Measurements from ENCODE around the gene COL18A1. TPM values are rescaled to one million over a fixed set of nuclear protein-coding genes. Genes with fewer than 3 reads are reported as not detected.

COL18A1 gene
- total and polyA plus RNA-seq, 4 donors, result 44.9 to 308 (median 232) TPM

DNA sequence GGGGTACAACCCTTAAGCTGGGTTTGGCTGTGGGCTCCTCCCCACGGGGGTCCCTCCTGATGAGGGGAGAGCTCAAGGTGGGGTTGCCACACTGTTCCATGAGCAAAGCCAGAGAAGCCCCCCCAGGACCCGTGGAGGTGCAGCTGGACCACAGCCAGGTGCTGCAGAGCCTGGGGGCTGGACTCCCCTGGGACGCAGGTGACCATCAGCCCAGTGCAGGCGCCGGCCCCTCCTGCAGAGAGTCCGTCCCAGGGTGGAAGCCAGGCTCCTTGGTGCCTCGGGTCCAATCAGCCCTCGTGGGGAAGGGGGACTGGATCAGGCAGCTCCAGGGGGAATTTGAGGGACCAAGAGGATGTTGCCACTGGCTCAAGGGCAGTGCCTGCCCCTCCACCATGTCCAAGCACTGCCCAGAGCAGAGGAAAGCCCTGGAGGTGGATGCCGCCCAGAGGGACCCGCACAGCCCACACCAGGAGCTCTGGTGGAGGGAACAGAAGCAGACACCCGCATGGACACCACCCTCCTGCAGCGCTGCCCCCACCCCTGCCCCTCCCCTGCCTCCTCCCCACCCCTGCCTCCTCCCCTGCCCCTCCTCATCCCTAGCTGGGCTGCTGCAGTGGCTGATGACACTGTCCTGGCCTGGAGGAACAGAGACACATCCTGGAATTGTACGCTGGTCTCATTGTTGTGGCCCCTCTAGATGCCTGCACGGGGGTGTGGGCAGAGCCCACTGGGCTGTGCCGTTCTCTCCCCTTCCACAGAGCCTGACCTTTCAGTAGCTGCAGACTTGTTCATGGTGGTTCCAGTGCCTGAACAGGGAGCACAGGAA lies 30.8 kb upstream of the COL18A1 start:
- H3K4me1 ChIP-seq (ENCODE audit: control insufficient read depth in 4 of 4, insufficient read depth in 4 of 4, low read length in 3 of 4), result no peaks in the 10 kb centered on the region
- H3K9ac ChIP-seq (ENCODE audit: low read depth in 1 of 2, low read length in 2 of 2), result no peak overlapping the region
- no peaks in the 10 kb centered on the region for H3K27me3 ChIP-seq (ENCODE audit: control insufficient read depth in 4 of 4, insufficient read depth in 4 of 4, low read length in 3 of 4)
- H3K27ac ChIP-seq (ENCODE audit: low read depth in 1 of 2, low read length in 2 of 2), result no peak overlapping the region
- H3K36me3 ChIP-seq (ENCODE audit: control insufficient read depth in 4 of 4, insufficient read depth in 3 of 4, low read depth in 1 of 4, low read length in 3 of 4), result no peaks in the 10 kb centered on the region
- WGBS, result 80% methylated on average over 15 of the region's 15 CpGs
- H3K9me3 ChIP-seq (ENCODE audit: control insufficient read depth in 4 of 4, low read length in 3 of 4), result no peaks in the 10 kb centered on the region
- TF ChIP-seq HNF4G (IDR thresholded peaks at IDR 0.05), result no peak
- TF ChIP-seq MAX (IDR thresholded peaks at IDR 0.05), result no peak
- TF ChIP-seq EGR1 (IDR thresholded peaks at IDR 0.05; ENCODE audit: low read depth in 2 of 2), result no peak
- no peak for TF ChIP-seq REST (IDR thresholded peaks at IDR 0.05)
- TF ChIP-seq TAF1 (conservative IDR thresholded peaks at IDR 0.05), result no peak
- TF ChIP-seq HNF4A (conservative IDR thresholded peaks at IDR 0.05), result no peak
- TF ChIP-seq RXRA (IDR thresholded peaks at IDR 0.05), result no peak
- TF ChIP-seq RAD21 (IDR thresholded peaks at IDR 0.05), result no peak
- TF ChIP-seq YY1 (IDR thresholded peaks at IDR 0.05), result no peak
- TF ChIP-seq ATF3 (IDR thresholded peaks at IDR 0.05), result no peak
- TF ChIP-seq ZBTB33 (IDR thresholded peaks at IDR 0.05), result no peak
- no peak for TF ChIP-seq JUND (IDR thresholded peaks at IDR 0.05)
- TF ChIP-seq SP1 (IDR thresholded peaks at IDR 0.05), result no peak
- no peak for TF ChIP-seq FOXA1 (IDR thresholded peaks at IDR 0.05)
- TF ChIP-seq GABPA (IDR thresholded peaks at IDR 0.05 in 1 of 2, conservative IDR thresholded peaks at IDR 0.05 in 1 of 2), result no peak
- TF ChIP-seq FOXA2 (IDR thresholded peaks at IDR 0.05), result no peak
- TF ChIP-seq, protein P1, sequence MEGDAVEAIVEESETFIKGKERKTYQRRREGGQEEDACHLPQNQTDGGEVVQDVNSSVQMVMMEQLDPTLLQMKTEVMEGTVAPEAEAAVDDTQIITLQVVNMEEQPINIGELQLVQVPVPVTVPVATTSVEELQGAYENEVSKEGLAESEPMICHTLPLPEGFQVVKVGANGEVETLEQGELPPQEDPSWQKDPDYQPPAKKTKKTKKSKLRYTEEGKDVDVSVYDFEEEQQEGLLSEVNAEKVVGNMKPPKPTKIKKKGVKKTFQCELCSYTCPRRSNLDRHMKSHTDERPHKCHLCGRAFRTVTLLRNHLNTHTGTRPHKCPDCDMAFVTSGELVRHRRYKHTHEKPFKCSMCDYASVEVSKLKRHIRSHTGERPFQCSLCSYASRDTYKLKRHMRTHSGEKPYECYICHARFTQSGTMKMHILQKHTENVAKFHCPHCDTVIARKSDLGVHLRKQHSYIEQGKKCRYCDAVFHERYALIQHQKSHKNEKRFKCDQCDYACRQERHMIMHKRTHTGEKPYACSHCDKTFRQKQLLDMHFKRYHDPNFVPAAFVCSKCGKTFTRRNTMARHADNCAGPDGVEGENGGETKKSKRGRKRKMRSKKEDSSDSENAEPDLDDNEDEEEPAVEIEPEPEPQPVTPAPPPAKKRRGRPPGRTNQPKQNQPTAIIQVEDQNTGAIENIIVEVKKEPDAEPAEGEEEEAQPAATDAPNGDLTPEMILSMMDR (IDR thresholded peaks at IDR 0.05; ENCODE audit: low read depth, low read length, missing input control), result no peak
- no peak for TF ChIP-seq NR2F2 (IDR thresholded peaks at IDR 0.05)
- no peak overlapping the region for H3K4me3 ChIP-seq (ENCODE audit: low read depth in 1 of 3, low read length in 3 of 3)
- DNase-seq (ENCODE audit: low spot score), result no peak

Measured in liver (tissue), 9 donors.